UCSD-AML1 (cell line): Measurements from ENCODE around the gene PLXDC2.
"Not testable (repeated sequence)": the region's sequence is repeated elsewhere in the genome, so short reads cannot be mapped to it uniquely, and the experiment has no call there.

Experiments used
- DNase-seq: peaks from one replicate; lab custom pipeline; 2025; ENCODE audit not compliant: unreplicated experiment; lab: John Stamatoyannopoulos, UW

The PLXDC2 gene

DNA sequence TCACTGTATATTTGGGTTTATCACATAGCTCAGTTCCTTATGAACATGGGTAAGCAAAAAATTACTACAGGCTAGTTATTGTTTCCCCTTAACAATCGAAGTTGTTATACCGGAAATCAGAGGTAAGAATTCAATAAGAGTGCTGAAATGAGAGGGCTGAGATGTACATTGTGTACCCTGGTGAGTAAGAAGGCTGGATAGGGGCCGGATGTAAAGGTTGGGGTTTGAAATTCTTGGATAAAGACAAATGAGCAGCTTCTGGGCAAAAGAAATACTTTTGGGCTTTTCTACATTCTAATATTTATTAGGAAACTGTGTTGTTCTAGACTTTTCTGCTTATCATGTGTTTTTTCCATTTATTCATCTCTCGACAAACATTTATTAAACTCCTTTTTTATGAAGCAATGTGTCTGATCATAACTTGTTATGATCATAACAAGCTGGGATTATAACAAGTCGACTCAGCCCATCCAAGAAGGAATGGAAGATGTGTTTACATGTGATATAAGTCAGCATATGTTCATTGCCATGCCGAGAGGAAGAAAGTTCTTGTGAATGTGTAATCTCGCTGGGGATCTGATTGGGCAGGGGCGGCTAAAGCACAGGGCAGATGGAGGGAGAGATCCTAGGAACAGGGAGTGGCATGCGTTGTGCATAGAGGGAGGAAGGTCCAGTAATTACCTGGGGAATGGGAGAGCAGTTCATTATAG is 155.3 kb downstream of the PLXDC2 start:
- DNase-seq: no peak

DNA sequence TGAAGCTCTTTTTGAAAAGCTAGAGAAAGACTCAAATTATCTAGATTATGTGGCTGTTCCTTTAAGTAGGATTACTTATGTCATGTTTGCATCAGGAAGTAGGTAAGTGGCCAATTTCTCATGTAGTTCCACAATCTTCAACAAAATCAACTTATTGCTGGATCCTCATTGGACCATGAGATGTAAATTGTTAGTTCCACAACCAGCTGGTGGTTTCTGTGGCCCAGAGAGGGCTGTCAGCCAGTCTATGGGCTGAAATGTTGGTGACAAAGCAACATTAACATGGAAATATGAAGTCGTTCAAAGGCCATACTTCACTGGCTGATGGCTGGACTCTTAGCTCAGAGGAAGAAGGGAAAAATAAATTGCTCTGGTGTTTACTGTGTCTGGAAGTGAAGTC is 157.9 kb downstream of the PLXDC2 start:
- peak; percentile 15 for DNase-seq

DNA sequence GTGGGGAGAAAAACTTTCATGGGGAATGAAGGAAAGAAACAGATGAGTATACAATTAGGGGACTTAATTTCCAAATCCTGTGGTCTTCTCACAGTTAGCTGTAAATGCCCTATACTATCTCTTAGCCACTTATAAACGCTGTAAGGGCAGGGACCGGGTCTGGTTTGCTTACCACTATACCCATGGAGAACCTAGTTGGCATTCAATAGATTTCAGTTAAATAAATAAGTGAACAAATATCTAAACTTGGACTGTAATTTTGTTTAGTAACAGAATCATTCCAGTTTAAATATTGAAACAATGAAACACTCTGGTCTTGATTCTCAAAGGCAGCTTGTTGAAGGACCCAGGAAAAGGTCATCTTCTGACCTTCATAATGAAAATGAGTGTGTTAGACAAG is 158.3 kb downstream of the PLXDC2 start:
- no peak for DNase-seq

DNA sequence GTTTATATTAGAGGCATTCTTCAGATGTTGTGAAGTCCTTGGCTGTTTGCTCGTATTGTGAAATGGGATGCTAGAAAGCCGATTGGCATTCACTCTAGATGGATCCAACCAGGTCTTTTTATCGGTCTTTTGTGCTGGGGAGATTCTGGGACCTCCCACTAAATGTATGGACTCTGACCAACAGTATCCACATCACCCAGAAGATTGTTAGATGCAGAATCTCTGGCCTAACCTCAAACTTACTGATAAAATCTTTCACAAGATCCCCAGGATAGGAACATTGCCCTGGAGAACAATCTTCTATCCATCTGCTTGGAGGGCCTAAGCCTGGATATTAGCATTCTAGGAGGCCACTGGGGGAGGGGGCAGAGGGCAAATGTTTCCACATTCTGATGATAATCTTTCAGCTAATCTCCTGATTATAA is 160.9 kb downstream of the PLXDC2 start:
- DNase-seq: no peak

DNA sequence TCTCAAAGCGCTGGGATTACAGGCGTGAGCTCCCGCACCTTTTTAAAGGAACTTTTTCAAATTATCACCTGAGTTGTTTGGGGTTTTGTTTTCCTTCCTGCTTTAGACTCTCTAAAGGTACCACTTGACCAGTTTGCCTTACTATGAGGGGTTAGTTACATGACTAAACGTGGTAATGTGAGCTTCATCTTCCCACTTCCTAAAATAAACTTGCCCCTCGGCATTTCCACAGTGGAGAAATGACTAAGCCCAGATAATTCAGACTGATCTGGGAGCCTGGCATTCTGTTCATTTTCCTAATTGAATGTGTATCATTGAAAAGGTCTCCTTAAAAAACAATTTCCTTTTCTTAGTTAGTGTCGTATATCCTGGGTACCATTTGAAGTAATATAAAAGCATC is 163.4 kb downstream of the PLXDC2 start:
- DNase-seq: no peak

DNA sequence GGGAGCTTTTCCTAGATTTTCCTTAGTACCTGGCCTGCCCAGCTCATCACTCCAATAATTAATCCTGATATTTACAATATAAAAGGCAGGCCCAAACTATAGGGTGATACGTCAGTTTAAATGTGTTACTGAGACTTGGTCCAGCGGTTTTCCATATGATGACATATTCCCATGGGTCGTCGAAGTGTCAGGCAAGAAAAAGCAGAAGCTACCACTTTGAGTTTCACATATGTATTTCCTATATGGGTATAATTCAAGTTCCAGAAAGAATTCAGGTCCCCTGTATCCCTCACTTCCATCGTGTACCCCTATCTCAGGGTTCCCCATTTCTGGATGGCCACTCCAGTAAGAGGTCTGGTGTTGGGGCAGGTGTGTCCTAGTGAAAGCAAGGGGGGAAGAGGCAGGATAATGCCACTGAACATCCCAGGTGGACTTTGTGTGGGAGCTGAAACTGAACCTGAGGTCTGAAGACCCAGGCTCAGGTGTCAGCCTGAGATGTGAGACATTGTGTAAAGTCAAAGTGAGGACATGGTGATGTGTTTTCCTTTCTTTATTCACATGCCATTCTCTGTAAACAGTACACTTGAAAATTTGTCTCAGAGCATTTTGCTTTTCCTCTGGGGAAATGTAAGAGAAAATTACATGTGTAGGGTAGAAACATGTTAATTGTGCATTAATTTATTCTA is 167.8 kb downstream of the PLXDC2 start:
- no peak for DNase-seq

DNA sequence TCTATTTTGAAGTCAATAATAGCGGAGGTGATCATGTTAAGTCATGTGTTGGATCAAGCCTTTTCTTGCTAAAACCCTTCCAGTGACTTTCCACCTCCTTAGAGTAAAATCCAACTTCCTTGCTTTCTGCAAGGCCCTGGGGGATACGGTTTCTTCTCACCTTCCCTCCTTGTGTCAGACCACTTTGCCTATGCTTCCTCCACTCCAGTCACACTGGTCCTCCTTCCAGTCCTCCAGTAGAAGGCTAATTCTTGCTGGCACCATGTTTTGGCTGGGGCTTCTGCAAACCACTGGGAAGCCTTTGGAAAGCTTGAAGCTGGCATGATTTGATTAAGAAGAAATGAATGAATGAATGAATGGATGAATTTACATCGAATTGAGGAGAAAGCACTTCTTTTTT is 169.5 kb downstream of the PLXDC2 start:
- no peak for DNase-seq

DNA sequence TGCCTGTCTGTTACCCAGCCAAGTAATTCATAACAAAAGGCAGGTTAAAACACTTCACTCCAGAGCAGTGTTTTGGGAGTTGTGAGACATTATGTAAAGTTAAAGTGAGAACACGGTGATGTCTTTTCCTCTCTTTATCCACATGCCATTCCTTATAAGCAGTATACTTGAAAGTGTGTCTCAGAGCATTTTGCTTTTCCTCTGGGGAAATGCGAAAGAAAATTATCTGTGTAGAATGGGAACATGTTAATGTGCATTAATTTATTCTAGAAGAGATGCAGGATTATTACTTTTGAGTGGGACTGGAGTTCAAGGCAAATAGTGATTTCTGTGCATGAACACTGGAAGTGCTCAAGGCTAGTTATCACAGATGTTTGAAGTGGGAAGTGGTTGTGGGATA is 170.4 kb downstream of the PLXDC2 start:
- no peak for DNase-seq

DNA sequence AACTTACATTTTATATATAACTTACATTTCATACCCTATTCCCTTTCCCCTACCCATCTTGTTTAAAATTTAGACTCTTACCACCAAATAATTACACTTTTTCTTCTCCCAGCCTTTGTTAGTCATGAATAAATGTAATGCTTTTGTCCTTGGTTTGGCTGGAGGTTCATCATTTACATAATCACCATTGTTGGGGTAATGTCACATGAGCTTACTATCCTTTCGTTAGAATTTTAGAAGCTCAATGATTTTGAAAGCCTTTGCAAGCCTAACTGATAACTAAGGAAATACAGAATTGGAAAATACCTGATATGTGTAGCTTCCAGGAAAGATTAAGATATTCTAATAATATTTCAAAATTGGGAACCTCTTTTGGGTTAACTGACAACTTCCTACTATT is 171.7 kb downstream of the PLXDC2 start:
- DNase-seq: no peak

DNA sequence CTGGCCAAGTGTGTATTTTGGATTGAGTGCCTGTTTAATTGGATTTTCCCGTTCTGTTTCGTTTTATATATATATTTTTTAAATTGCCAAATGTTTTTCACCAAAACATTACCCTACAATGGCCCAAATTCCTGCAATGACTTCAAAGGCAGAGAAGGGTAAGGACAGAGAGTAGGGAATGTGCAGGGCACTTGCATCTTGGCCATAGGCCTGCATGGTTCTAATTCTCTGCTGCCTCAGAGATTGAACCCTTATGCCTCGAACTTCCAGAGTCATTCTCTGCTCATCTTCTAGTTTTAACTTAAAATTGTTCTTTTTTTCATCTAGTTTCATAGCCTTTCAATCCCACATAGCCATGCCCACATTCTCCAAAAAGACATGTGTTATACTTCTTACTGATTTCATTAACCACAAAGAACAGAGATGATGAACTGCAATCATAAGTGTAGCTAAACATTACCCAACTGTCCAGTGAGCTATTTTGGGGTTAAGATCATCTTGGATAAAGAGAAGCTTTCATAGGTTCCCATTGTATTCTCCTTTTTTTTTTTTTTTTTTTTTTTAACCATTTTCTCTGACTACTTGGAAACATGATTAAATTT is 177.6 kb downstream of the PLXDC2 start:
- no peak for DNase-seq

DNA sequence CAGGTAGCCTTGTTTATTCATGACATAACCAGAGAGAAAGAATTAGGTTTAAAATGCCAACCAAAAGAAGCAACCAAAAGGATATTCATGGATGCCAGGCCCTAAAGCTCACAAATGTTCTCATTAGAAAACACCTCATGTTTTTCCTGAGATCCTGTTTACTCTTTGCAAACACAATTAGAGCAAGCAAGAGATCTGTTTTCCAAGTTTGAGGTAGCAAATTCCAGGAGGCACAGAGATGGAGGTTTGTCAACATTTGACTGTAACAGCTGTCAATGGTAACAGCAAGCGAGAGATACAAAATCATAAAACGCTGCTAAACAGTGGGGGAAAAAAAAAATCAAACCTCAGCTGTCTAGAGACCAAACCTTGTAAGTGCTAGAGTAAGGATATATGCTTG is 182.2 kb downstream of the PLXDC2 start:
- no peak for DNase-seq

DNA sequence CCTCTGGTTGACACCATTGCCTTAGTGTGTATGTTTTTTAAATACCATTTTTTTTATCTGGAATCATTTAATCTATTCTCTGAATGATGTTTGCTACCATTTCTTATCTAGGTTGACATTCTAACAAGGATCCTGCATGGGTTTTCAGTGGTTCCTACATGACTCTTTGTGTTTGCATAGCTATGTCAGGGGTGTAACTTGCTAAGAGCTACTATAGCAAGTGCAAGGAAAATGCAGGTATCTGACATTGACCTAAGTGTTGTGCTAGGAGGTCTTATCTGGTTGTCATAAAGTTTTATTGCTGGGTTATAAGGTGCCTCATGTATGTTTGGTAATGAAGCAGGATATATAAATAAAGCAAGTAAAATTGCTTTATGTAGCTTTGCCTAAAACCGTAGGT is 183.2 kb downstream of the PLXDC2 start:
- DNase-seq: no peak

DNA sequence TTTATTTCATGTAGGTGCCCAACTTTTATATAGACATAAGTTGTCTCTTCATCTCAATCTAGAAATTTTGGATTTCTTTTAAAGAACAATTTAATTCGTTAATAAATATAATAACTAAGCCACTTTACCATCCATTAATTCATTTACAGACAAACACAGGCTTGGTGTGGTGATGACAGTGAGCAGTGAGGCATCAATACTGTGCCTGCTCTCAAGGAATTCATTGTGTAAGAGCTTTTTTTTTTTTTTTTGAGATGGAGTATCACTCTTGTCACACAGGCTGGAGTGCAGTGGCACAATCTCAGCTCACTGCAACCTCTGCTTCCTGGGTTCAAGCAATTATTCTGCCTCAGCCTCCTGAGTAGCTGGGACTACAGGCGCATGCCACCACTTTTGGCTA is 185.8 kb downstream of the PLXDC2 start:
- DNase-seq: not testable (repeated sequence)

DNA sequence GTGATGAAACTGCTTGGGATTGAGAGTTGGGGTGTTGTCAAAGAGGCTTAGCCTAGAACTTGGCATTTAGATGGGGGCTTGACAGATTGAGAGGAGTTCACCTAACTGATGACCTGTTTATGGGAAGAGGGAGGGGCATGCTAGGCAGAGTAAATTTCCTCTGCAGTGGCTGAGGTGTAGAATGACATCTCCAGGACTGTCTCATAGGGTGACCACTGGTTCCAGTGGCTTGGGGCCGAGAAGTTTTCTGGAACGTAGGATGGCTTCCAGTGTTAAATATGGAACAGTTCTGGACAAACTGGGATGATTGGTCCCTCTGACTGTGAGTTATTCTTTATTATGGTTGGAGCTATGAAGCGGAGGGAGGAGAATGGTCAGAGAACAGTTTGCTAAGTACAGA is 186.4 kb downstream of the PLXDC2 start:
- no peak for DNase-seq

DNA sequence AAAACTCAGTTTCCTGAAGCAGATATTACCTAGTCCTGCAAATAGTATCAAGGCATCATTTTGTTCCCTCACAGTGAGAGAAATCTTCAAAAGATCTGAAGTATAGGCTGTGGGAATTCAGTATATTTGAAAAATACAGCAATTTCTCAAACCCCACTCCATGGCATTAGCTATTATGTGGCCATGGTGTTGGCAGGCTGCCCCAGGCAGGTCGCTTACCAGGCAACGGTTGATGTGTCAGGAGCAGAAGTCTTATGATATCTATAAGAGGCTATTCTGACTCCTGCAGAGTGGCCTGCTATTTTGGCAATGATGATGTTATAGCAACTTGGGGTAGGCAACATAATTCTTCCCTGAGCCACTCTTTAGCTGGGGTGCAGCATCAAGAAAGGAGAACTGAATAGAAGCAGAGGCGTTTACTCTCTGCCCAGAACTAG is 187.9 kb downstream of the PLXDC2 start:
- DNase-seq: peak; percentile 10

DNA sequence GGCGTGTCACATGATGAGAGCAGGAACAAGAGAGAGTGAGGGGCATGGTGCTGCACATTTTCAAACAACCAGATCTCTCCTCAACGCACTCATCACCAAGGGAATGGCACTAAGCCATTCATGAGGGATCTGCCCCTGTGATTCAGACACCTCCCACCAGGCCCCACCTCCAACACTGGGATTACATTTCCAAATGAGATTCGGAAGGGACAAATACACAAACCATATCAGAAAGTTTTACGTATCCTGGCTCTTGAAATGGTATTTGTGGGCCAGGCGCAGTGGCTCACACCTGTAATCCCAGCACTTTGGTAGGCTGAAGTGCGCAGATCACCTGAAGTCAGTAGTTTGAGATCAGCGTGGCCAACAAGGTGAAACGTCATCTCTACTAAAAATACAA is 189.4 kb downstream of the PLXDC2 start:
- DNase-seq: no peak

DNA sequence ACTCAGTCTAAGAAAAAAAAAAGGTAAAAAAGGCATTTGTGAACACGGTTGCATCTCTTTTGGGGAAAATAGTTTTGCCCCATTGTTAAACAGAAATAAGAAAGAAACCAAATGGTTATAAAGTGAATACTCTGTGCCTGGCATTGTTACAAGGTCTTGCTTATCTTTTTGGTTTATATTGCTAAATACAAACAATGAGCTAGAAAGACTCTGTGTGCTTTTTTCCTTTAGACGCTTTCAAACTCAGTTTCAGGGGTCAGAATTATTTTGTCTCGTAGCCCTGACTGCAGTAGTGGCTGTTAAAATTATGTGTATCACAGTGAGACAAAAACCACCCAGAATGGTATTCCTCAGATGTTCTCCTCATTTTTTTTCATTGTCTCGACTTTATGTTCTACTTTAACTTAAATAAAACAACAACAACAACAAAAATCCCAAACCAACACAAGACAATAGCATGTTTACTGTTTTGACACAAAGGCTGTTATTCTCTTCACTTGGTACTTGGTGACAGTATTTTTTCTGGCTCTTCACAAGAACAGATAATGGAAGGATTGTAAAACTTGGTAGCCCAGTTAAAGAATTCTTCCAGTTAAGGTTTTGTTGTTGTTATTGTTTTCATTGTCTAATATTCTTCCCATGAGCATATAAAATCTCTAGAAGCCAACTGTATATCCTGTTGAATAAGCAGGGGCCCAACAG is 190.1 kb downstream of the PLXDC2 start:
- DNase-seq: no peak

DNA sequence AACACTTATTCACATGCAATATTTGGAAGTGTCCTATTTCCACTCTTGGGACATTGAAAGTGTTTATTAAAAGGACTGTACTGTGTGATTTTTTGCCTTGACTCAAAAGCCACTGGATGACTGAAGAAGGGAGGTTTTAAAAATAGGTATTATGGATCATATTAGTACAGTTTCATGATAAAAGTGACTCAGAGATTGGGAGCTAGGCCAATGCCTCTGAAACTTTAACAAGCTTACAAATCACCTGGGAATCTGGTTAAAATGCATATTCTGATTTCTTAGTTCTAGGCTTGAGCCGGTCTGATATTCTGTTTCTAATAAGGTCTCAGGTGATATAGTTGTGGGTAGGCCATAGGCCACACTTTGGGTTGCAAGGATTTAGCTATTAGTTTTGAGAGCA is 191.2 kb downstream of the PLXDC2 start:
- DNase-seq: no peak

DNA sequence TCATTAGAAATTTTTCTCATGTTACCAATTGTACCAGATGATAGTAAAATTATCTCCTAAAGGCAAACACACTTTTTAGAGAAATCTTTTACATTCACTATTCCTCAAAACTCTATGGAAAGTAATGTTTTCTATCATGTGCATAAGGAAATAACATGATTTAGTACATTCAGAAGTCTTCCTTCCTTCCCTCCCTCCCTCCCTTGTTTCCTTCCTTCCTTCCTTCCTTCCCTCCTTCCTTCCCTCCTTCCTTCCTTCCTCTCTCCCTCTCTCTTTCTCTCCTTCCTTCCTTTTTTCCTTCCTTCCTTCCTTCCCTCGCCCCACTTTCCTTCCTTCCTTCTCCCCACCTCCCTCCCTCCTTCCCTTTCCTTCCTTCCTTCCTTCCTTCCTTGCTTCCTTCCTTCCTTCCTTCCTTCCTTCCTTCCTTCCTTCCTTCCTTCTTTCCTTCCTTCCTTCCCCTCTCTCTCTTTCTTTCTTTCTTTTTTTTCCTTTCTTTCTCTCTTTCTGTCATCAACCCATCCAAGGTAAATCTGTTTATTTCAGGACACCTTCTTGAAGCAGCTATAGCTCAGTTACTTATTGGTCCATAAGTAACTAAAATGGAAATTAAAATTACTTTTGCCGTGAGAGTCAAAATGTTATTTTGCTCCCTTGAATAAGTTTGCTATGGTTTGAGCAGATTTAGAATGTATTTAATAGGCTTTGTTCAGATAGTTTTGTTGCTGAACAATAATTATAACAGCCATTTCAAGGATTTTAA is 197.9 kb downstream of the PLXDC2 start:
- DNase-seq: no peak

DNA sequence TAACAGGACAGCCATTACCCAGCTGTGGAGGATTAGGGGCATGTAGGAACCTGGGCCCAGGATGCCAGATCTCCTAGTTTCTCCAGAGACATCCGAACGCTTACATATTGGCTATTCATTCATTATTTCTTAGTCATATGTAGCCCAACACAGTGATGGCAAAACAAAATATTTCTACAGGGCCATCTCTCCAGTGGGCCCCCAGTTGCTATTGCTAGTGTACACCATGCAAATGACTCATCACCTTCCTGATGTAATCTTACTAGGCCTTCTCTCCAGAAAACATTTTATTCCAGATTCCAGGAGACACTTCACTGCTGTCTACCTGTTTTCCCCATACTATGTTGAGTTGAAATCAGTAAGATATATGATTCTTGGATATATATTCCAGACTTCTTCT is 201.7 kb downstream of the PLXDC2 start:
- no peak for DNase-seq

DNA sequence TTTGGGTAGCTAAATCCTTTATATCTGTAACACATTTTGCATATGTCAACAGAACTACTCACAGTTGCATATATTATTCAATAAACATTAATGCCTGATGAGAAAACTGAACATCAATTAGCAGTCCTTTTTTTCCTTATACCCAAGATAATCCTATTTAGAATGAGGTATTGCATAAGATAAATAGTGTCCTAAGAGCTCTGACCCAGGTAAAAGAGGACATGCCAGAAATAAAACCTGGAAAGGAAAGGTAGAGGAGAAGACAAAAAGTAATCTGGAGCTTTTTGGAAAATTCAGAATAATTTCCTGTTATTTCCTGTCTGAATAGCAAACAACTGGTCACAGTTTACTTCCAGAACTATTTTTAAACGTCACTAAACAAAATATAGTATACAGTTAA is 204.4 kb downstream of the PLXDC2 start:
- no peak for DNase-seq
